IPS-18a (cell line): ENCODE data around the gene GHSR.
"Not testable (repeated sequence)": the region's sequence is repeated elsewhere in the genome, so short reads cannot be mapped to it uniquely, and the experiment has no call there.

Experiments used
- H3K27ac ChIP-seq: one replicate; pipeline ENCODE4 v1.5.1; 2013; ENCODE audit warnings: low read length
- H3K27me3 ChIP-seq: one replicate; pipeline ENCODE4 v1.6.1; 2013; ENCODE audit warnings: mild to moderate bottlenecking, low read length; ENCODE audit not compliant: control insufficient read depth, insufficient read depth
- H3K36me3 ChIP-seq: one replicate; pipeline ENCODE4 v1.6.1; 2013; ENCODE audit warnings: low read depth, low read length; ENCODE audit not compliant: control insufficient read depth
- H3K4me1 ChIP-seq: one replicate; pipeline ENCODE4 v1.6.1; 2013; ENCODE audit warnings: low read depth, low read length; ENCODE audit not compliant: control insufficient read depth
- H3K4me3 ChIP-seq: one replicate; pipeline ENCODE4 v1.5.1; 2013; ENCODE audit warnings: low read length
- H3K9ac ChIP-seq: one replicate; pipeline ENCODE4 v1.6.1; 2013; ENCODE audit warnings: mild to moderate bottlenecking, low read length, moderate library complexity
- H3K9me3 ChIP-seq: one replicate; pipeline ENCODE4 v1.6.1; 2013; ENCODE audit warnings: low read depth, low read length; ENCODE audit not compliant: control insufficient read depth

Gene GHSR

GRCh38 chr3:172447611-172448579 is at the start of gene GHSR:
Gene GHSR, minus strand, starts transcription at chr3:172448456. Its CDS starts 43 bp downstream, at chr3:172448413.
- peaks cover 72% of the 10 kb centered on the region for H3K27me3 ChIP-seq
- no peaks in the 10 kb centered on the region for H3K36me3 ChIP-seq
- H3K9me3 ChIP-seq: no peaks in the 10 kb centered on the region
- no peak within 1 kb of the TSS for H3K9ac ChIP-seq
- H3K27ac ChIP-seq: no peak within 1 kb of the TSS
- H3K4me1 ChIP-seq: peaks cover 8% of the 10 kb centered on the region
- peak within 1 kb of the TSS; percentile 50 for H3K4me3 ChIP-seq

- not testable (repeated sequence) for H3K27ac ChIP-seq, H3K4me3 ChIP-seq, H3K4me1 ChIP-seq, H3K9me3 ChIP-seq, H3K27me3 ChIP-seq, H3K9ac ChIP-seq, H3K36me3 ChIP-seq
Observed at GRCh38 chr3:172490198-172490669, 42.0 kb upstream of the GHSR start.

- H3K36me3 ChIP-seq: no peaks in the 10 kb centered on the region
- H3K9ac ChIP-seq: no peak overlapping the region
- H3K27ac ChIP-seq: no peak overlapping the region
- no peaks in the 10 kb centered on the region for H3K27me3 ChIP-seq
- no peaks in the 10 kb centered on the region for H3K4me1 ChIP-seq
- no peaks in the 10 kb centered on the region for H3K9me3 ChIP-seq
- no peak overlapping the region for H3K4me3 ChIP-seq
Observed at GRCh38 chr3:172478116-172478515, 29.9 kb upstream of the GHSR start.

- H3K4me3 ChIP-seq: no peak overlapping the region
- H3K9me3 ChIP-seq: no peaks in the 10 kb centered on the region
- no peaks in the 10 kb centered on the region for H3K36me3 ChIP-seq
- H3K27me3 ChIP-seq: no peaks in the 10 kb centered on the region
- H3K9ac ChIP-seq: no peak overlapping the region
- H3K27ac ChIP-seq: no peak overlapping the region
- H3K4me1 ChIP-seq: no peaks in the 10 kb centered on the region
Observed at GRCh38 chr3:172476347-172476746, 28.1 kb upstream of the GHSR start.

GRCh38 chr3:172475703-172476102 is 27.4 kb upstream of the GHSR start:
- Histone ChIP-seq H3K9me3 (no peaks in the 10 kb centered on the region), H3K27me3 (no peaks in the 10 kb centered on the region), H3K4me3 (no peak overlapping the region), H3K4me1 (no peaks in the 10 kb centered on the region), H3K27ac (no peak overlapping the region), H3K9ac (no peak overlapping the region), H3K36me3 (no peaks in the 10 kb centered on the region)

- Histone ChIP-seq H3K27me3 (no peaks in the 10 kb centered on the region), H3K27ac (no peak overlapping the region), H3K4me1 (no peaks in the 10 kb centered on the region), H3K36me3 (no peaks in the 10 kb centered on the region), H3K9ac (no peak overlapping the region), H3K9me3 (no peaks in the 10 kb centered on the region), H3K4me3 (no peak overlapping the region)
Observed at GRCh38 chr3:172471903-172472302, 23.6 kb upstream of the GHSR start.

- Histone ChIP-seq H3K27ac (no peak overlapping the region), H3K4me3 (no peak overlapping the region), H3K27me3 (no peaks in the 10 kb centered on the region), H3K9ac (no peak overlapping the region), H3K4me1 (no peaks in the 10 kb centered on the region), H3K9me3 (no peaks in the 10 kb centered on the region), H3K36me3 (no peaks in the 10 kb centered on the region)
Observed at GRCh38 chr3:172470588-172470987, 22.3 kb upstream of the GHSR start.

- Histone ChIP-seq H3K9me3 (no peaks in the 10 kb centered on the region), H3K27ac (no peak overlapping the region), H3K4me1 (no peaks in the 10 kb centered on the region), H3K27me3 (no peaks in the 10 kb centered on the region), H3K4me3 (no peak overlapping the region), H3K36me3 (no peaks in the 10 kb centered on the region), H3K9ac (no peak overlapping the region)
Observed at GRCh38 chr3:172467170-172467824, 19.0 kb upstream of the GHSR start.

- Histone ChIP-seq H3K27me3 (no peaks in the 10 kb centered on the region), H3K4me1 (no peaks in the 10 kb centered on the region), H3K36me3 (no peaks in the 10 kb centered on the region), H3K27ac (no peak overlapping the region), H3K9ac (no peak overlapping the region), H3K9me3 (no peaks in the 10 kb centered on the region), H3K4me3 (no peak overlapping the region)
Observed at GRCh38 chr3:172466553-172467130, 18.4 kb upstream of the GHSR start.

- H3K27ac ChIP-seq: no peak overlapping the region
- H3K4me1 ChIP-seq: no peaks in the 10 kb centered on the region
- H3K36me3 ChIP-seq: no peaks in the 10 kb centered on the region
- H3K4me3 ChIP-seq: no peak overlapping the region
- no peaks in the 10 kb centered on the region for H3K9me3 ChIP-seq
- H3K9ac ChIP-seq: no peak overlapping the region
- H3K27me3 ChIP-seq: no peaks in the 10 kb centered on the region
Observed at GRCh38 chr3:172465281-172465680, 17.0 kb upstream of the GHSR start.

- Histone ChIP-seq H3K36me3 (no peaks in the 10 kb centered on the region), H3K27ac (no peak overlapping the region), H3K9ac (no peak overlapping the region)
Observed at GRCh38 chr3:172464306-172464705, 16.1 kb upstream of the GHSR start.

More at GRCh38 chr3:172464306-172464705, 16.1 kb upstream of the GHSR start:
- Histone ChIP-seq H3K4me3 (no peak overlapping the region), H3K9me3 (no peaks in the 10 kb centered on the region), H3K27me3 (no peaks in the 10 kb centered on the region), H3K4me1 (no peaks in the 10 kb centered on the region)
